Neural cell (in vitro differentiated cells): ENCODE data around the gene SIGLEC12. TPM values are rescaled to one million over a fixed set of nuclear protein-coding genes. Genes with fewer than 3 reads are reported as not detected.

Experiments used
- H2AFZ ChIP-seq: fragments of 200-600, 300-800 bp; sonication (generic), shearing (Covaris generic); 2 replicates; pipeline ENCODE4 v1.6.0; 2014; ENCODE audit warnings: low read depth, mild to moderate bottlenecking, antibody characterized with exemption, low read length, moderate library complexity
- H3F3A ChIP-seq: fragments of 200-600 bp; shearing (Covaris generic); 2 replicates; pipeline ENCODE4 v1.6.1; 2016; ENCODE audit warnings: mild to moderate bottlenecking, moderate library complexity, mixed read lengths, antibody characterized with exemption, low read length; ENCODE audit not compliant: insufficient read depth, poor library complexity, severe bottlenecking
- H3K27ac ChIP-seq: fragments of 200-600, 300-800 bp; sonication (generic), shearing (Covaris generic); 2 replicates; pipeline ENCODE4 v1.5.1; 2014; ENCODE audit warnings: mild to moderate bottlenecking, low read length, moderate library complexity
- H3K27me3 ChIP-seq: fragments of 300-800, 200-600 bp; sonication (generic), shearing (Covaris generic); 2 replicates; pipeline ENCODE4 v1.6.0; 2014; ENCODE audit warnings: mild to moderate bottlenecking, low read depth, low read length, moderate library complexity; ENCODE audit not compliant: insufficient read depth
- H3K36me3 ChIP-seq: fragments of 300-800, 200-600 bp; sonication (generic), shearing (Covaris generic); 2 replicates; pipeline ENCODE4 v1.5.1; 2014; ENCODE audit warnings: mild to moderate bottlenecking, antibody characterized with exemption, low read length, moderate library complexity; ENCODE audit not compliant: insufficient read depth
- H3K4me2 ChIP-seq: fragments of 300-800, 200-600 bp; sonication (generic), shearing (Covaris generic); 2 replicates; pipeline ENCODE4 v1.6.0; 2014; ENCODE audit warnings: mild to moderate bottlenecking, low read length
- H3K4me3 ChIP-seq: fragments of 300-800, 200-600 bp; sonication (generic), shearing (Covaris generic); 2 replicates; pipeline ENCODE4 v1.5.1; 2014; ENCODE audit warnings: mild to moderate bottlenecking, low read length, moderate library complexity
- H3K79me2 ChIP-seq: fragments of 200-600 bp; shearing (Covaris generic); replicated peaks from 2 replicates; pipeline ENCODE4 v1.6.0; 2014; ENCODE audit warnings: mild to moderate bottlenecking, low read length, moderate library complexity; ENCODE audit not compliant: insufficient read depth
- H3K9ac ChIP-seq: fragments of 300-800, 200-600 bp; sonication (generic), shearing (Covaris generic); 2 replicates; pipeline ENCODE4 v1.6.1; 2016; ENCODE audit warnings: mild to moderate bottlenecking, low read length, mixed read lengths
- H3K9me2 ChIP-seq: fragments of 200-600 bp; shearing (Covaris generic); 2 replicates; pipeline ENCODE4 v1.6.1; 2016; ENCODE audit warnings: mild to moderate bottlenecking, low read length, mixed read lengths; ENCODE audit not compliant: insufficient read depth
- H3K9me3 ChIP-seq: fragments of 200-600, 300-800 bp; sonication (generic), shearing (Covaris generic); 2 replicates; pipeline ENCODE4 v1.6.1; 2016; ENCODE audit warnings: mild to moderate bottlenecking, mixed run types, low read length, moderate library complexity, mixed read lengths
- H4K20me1 ChIP-seq: fragments of 200-600 bp; shearing (Covaris generic); 2 replicates; pipeline ENCODE4 v1.6.1; 2016; ENCODE audit warnings: mild to moderate bottlenecking, mixed run types; ENCODE audit not compliant: insufficient read depth
- CTCF ChIP-seq: fragments of 450-650 bp; IDR thresholded peaks from 2 replicates; pipeline ENCODE4 v1.5.1; 2014; ENCODE audit warnings: antibody characterized with exemption, mild to moderate bottlenecking, moderate library complexity; ENCODE audit not compliant: poor library complexity, severe bottlenecking
- EP300 ChIP-seq: fragments of 450-650 bp; conservative IDR thresholded peaks from 2 replicates; pipeline ENCODE4 v1.6.1; 2014; ENCODE audit warnings: antibody characterized with exemption, mild to moderate bottlenecking, moderate library complexity; ENCODE audit not compliant: poor library complexity, severe bottlenecking
- EZH2 ChIP-seq: fragments of 200-600, 300-800 bp; shearing (Covaris generic), sonication (generic); IDR thresholded peaks from 2 replicates; pipeline ENCODE4 v1.6.1; 2014; ENCODE audit warnings: antibody characterized with exemption, low read length, borderline replicate concordance, mild to moderate bottlenecking; ENCODE audit not compliant: insufficient read depth, poor library complexity, severe bottlenecking
- MXI1 ChIP-seq: fragments of 450-650 bp; conservative IDR thresholded peaks from 2 replicates; pipeline ENCODE4 v1.6.1; 2014; ENCODE audit warnings: antibody characterized with exemption, mild to moderate bottlenecking; ENCODE audit not compliant: poor library complexity, severe bottlenecking
- POLR2AphosphoS5 ChIP-seq: IDR thresholded peaks from 2 replicates; pipeline ENCODE4 v1.6.1; 2012
- RAD21 ChIP-seq: fragments of 450-650 bp; conservative IDR thresholded peaks from 2 replicates; pipeline ENCODE4 v1.6.1; 2014; ENCODE audit warnings: antibody characterized with exemption, mild to moderate bottlenecking, moderate library complexity
- REST ChIP-seq: IDR thresholded peaks from 2 replicates; pipeline ENCODE4 v1.6.1; 2012; ENCODE audit warnings: borderline replicate concordance
- SMC3 ChIP-seq: fragments of 450-650 bp; conservative IDR thresholded peaks from 2 replicates; pipeline ENCODE4 v1.6.1; 2014; ENCODE audit warnings: antibody characterized with exemption, mild to moderate bottlenecking, moderate library complexity; ENCODE audit not compliant: poor library complexity
- TAF1 ChIP-seq: IDR thresholded peaks from 2 replicates; pipeline ENCODE4 v1.6.1; 2012; ENCODE audit warnings: low read depth
- polyA plus RNA-seq: library from polyadenylated mRNA; depleted of rRNA; stranded (reverse); fragments of >200 nt; gene quantifications from 2 replicates; pipeline ENCODE4 v1.2.3, GENCODE V29; 2014

The SIGLEC12 gene
- polyA plus RNA-seq, 1 donor from 2014 or later, result not detected

GRCh38 chr19:51548213-51548651, 46.6 kb upstream of the SIGLEC12 start:
- no peak overlapping the region for H3K9ac ChIP-seq
- H3K9me3 ChIP-seq, result no peaks in the 10 kb centered on the region
- no peaks in the 10 kb centered on the region for H3K36me3 ChIP-seq
- H3K27ac ChIP-seq, result no peak overlapping the region
- TF ChIP-seq MXI1, result no peak
- TF ChIP-seq CTCF, result no peak
- TF ChIP-seq EP300, result no peak
- TF ChIP-seq SMC3, result no peak
- no peak for TF ChIP-seq POLR2AphosphoS5
- no peak for TF ChIP-seq EZH2
- no peak for TF ChIP-seq TAF1
- no peak for TF ChIP-seq RAD21
- TF ChIP-seq REST, result no peak
- H3K4me2 ChIP-seq, result no peak overlapping the region
- no peaks in the 10 kb centered on the region for H3K9me2 ChIP-seq
- no peak overlapping the region for H3K4me3 ChIP-seq
- H3F3A ChIP-seq, result no peaks in the 10 kb centered on the region
- H3K79me2 ChIP-seq, result no peaks in the 10 kb centered on the region
- no peaks in the 10 kb centered on the region for H4K20me1 ChIP-seq
- H3K27me3 ChIP-seq, result peaks cover 4% of the 10 kb centered on the region
- H2AFZ ChIP-seq, result no peak overlapping the region

GRCh38 chr19:51547397-51548212, 46.0 kb upstream of the SIGLEC12 start:
- Histone ChIP-seq H4K20me1 (no peaks in the 10 kb centered on the region), H2AFZ (no peak overlapping the region), H3K9ac (no peak overlapping the region), H3K9me2 (no peaks in the 10 kb centered on the region), H3K27ac (no peak overlapping the region), H3K79me2 (no peaks in the 10 kb centered on the region), H3K36me3 (no peaks in the 10 kb centered on the region), H3K4me2 (no peak overlapping the region), H3K27me3 (peaks cover 3% of the 10 kb centered on the region), H3K4me3 (no peak overlapping the region), H3K9me3 (no peaks in the 10 kb centered on the region), H3F3A (no peaks in the 10 kb centered on the region)
- TF ChIP-seq REST (no peak), TAF1 (no peak), SMC3 (no peak), MXI1 (no peak), EP300 (no peak), POLR2AphosphoS5 (no peak), EZH2 (no peak), CTCF (no peak), RAD21 (no peak)
